Measurements from ENCODE around the gene SLC7A11. TPM values are rescaled to one million over a fixed set of nuclear protein-coding genes. Genes with fewer than 3 reads are reported as not detected.

The SLC7A11 gene
- total RNA-seq, 1 experiment from 2014 or later: 40.6 TPM

DNA sequence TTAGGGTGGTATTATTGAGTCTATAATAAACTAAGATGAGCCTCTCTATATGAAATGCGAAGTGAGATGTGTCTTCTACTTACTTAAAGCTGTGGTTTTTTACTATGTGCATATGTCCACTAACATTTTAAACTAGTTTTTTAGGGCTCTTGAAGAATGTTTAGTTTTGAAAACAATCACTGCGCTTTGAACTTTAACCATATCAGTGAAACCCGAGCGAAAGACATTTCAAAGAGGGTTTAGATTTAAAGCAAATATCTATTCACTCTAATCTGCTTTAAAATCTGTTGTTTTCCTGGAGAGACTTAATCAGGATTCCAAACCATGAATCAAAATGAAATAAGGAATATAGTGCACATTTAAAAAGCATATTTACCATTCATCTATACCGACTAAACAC is 24.8 kb upstream of the SLC7A11 start:
- intact Hi-C loops (cut with micrococcal nuclease; ENCODE audit: unreplicated experiment): no loop called here
- Histone ChIP-seq H3K4me3 (ENCODE audit: low read depth, low read length, poor library complexity, severe bottlenecking) (no peak overlapping the region), H3K4me1 (ENCODE audit: insufficient read depth, low read length, poor library complexity, severe bottlenecking) (no peaks in the 10 kb centered on the region), H3K36me3 (ENCODE audit: insufficient read depth, low read length, poor library complexity, severe bottlenecking) (no peaks in the 10 kb centered on the region), H3K9me3 (ENCODE audit: low read depth, low read length, poor library complexity, severe bottlenecking) (no peaks in the 10 kb centered on the region), H3K27ac (ENCODE audit: low read depth, low read length, poor library complexity, severe bottlenecking) (no peak overlapping the region), H3K27me3 (replicated peaks; ENCODE audit: insufficient read depth, low read depth, low read length, poor library complexity) (no peaks in the 10 kb centered on the region)
- no peak for TF ChIP-seq EZH2 (IDR thresholded peaks at IDR 0.05; ENCODE audit: borderline replicate concordance, low read depth, low read length, poor library complexity, severe bottlenecking)
- TF ChIP-seq, protein P1, sequence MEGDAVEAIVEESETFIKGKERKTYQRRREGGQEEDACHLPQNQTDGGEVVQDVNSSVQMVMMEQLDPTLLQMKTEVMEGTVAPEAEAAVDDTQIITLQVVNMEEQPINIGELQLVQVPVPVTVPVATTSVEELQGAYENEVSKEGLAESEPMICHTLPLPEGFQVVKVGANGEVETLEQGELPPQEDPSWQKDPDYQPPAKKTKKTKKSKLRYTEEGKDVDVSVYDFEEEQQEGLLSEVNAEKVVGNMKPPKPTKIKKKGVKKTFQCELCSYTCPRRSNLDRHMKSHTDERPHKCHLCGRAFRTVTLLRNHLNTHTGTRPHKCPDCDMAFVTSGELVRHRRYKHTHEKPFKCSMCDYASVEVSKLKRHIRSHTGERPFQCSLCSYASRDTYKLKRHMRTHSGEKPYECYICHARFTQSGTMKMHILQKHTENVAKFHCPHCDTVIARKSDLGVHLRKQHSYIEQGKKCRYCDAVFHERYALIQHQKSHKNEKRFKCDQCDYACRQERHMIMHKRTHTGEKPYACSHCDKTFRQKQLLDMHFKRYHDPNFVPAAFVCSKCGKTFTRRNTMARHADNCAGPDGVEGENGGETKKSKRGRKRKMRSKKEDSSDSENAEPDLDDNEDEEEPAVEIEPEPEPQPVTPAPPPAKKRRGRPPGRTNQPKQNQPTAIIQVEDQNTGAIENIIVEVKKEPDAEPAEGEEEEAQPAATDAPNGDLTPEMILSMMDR (conservative IDR thresholded peaks at IDR 0.05; ENCODE audit: low read depth, low read length): no peak
- DNase-seq (ENCODE audit: low spot score): no peak
- POLR2A ChIA-PET (ENCODE audit: low non-redundant PET): no interaction called here
- CTCF ChIA-PET: no interaction called here
- no TSS peak for BruUV-seq (replicated peaks)

DNA sequence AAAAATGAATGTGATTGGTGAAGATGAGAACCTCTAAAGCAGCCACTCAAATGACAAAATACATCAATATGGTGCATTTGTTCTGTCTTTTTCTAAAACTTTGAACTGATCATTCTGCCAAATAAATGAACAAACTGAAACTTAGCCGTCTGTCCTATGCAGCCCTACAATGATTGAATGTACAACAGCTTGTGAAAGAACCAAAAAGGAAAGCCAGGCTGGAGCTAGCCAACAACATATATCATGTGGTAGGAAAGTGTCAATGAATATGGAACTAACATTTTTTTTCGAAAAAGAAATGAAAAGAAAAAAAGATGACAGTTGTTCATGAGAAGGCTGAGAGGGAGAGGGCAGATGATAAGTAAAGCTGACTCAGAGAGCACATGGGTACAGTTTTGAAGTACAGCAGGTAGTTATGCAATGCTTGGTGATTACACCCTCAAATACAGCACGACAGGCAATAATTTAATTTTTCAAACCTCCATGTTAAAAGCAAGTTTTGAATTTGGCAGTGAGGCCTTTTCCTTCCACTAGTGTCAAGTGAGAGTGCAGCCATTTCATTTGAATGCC is 21.2 kb upstream of the SLC7A11 start:
- no TSS peak for BruUV-seq (replicated peaks)
- H3K27ac ChIP-seq (ENCODE audit: low read depth, low read length, poor library complexity, severe bottlenecking): no peak overlapping the region
- H3K27me3 ChIP-seq (replicated peaks; ENCODE audit: insufficient read depth, low read depth, low read length, poor library complexity): no peaks in the 10 kb centered on the region
- no peaks in the 10 kb centered on the region for H3K36me3 ChIP-seq (ENCODE audit: insufficient read depth, low read length, poor library complexity, severe bottlenecking)
- DNase-seq (ENCODE audit: low spot score): no peak
- H3K4me3 ChIP-seq (ENCODE audit: low read depth, low read length, poor library complexity, severe bottlenecking): no peak overlapping the region
- TF ChIP-seq, protein P1 (conservative IDR thresholded peaks at IDR 0.05; ENCODE audit: low read depth, low read length): no peak
- TF ChIP-seq EZH2 (IDR thresholded peaks at IDR 0.05; ENCODE audit: borderline replicate concordance, low read depth, low read length, poor library complexity, severe bottlenecking): no peak
- POLR2A ChIA-PET (ENCODE audit: low non-redundant PET): no interaction called here
- peaks cover 8% of the 10 kb centered on the region for H3K4me1 ChIP-seq (ENCODE audit: insufficient read depth, low read length, poor library complexity, severe bottlenecking)
- CTCF ChIA-PET: no interaction called here
- intact Hi-C loops (cut with micrococcal nuclease; ENCODE audit: unreplicated experiment): no loop called here
- H3K9me3 ChIP-seq (ENCODE audit: low read depth, low read length, poor library complexity, severe bottlenecking): no peaks in the 10 kb centered on the region

DNA sequence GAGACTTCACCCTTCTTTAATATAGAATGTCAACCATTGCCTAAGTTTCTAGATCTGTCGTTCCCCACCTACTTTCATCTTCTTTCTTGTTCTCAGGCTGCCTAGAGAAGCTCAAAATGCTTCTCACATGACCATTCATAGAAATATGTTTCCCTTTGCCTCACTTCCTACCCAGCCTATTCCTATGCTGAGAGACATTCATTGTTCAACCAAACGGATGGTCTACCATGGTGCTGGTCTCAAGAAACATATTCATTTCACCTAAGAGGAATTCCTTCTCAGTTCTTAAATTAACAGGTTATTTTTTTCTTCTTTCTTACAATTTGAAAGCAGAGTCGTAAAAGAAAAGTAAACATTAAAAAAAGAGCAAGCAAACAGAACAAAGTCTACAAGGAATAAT is 20.3 kb upstream of the SLC7A11 start:
- ChIA-PET CTCF (no interaction called here), POLR2A (ENCODE audit: low non-redundant PET) (no interaction called here)
- DNase-seq (ENCODE audit: low spot score): no peak
- no peaks in the 10 kb centered on the region for H3K36me3 ChIP-seq (ENCODE audit: insufficient read depth, low read length, poor library complexity, severe bottlenecking)
- no peak overlapping the region for H3K27ac ChIP-seq (ENCODE audit: low read depth, low read length, poor library complexity, severe bottlenecking)
- TF ChIP-seq, protein P1 (conservative IDR thresholded peaks at IDR 0.05; ENCODE audit: low read depth, low read length): no peak
- no peak for TF ChIP-seq EZH2 (IDR thresholded peaks at IDR 0.05; ENCODE audit: borderline replicate concordance, low read depth, low read length, poor library complexity, severe bottlenecking)
- H3K9me3 ChIP-seq (ENCODE audit: low read depth, low read length, poor library complexity, severe bottlenecking): no peaks in the 10 kb centered on the region
- no TSS peak for BruUV-seq (replicated peaks)
- no peaks in the 10 kb centered on the region for H3K27me3 ChIP-seq (replicated peaks; ENCODE audit: insufficient read depth, low read depth, low read length, poor library complexity)
- no peak overlapping the region for H3K4me3 ChIP-seq (ENCODE audit: low read depth, low read length, poor library complexity, severe bottlenecking)
- intact Hi-C loops (cut with micrococcal nuclease; ENCODE audit: unreplicated experiment): no loop called here
- peaks cover 8% of the 10 kb centered on the region for H3K4me1 ChIP-seq (ENCODE audit: insufficient read depth, low read length, poor library complexity, severe bottlenecking)

All from A673 (cell line).